Mesenchymal stem cell (in vitro differentiated cells and primary cell): ENCODE data around the gene PEX3.
A peak's percentile ranks its signal among the peaks of the same experiment; 100 is the strongest.

ENCODE experiments used
- DNase-seq: peaks from one replicate; pipeline ENCODE4 v3.0.0-alpha.2; 2013
- H2AFZ ChIP-seq: one replicate; pipeline ENCODE4 v1.6.1; 2013; ENCODE audit warnings: low read depth, mild to moderate bottlenecking, control low read depth, inconsistent platforms, low read length, moderate library complexity
- H2AK5ac ChIP-seq: 2 replicates; pipeline ENCODE4 v1.6.1; 2013; ENCODE audit warnings: low read length, moderate library complexity, mild to moderate bottlenecking, inconsistent platforms; ENCODE audit not compliant: severe bottlenecking
- H2BK120ac ChIP-seq: one replicate; pipeline ENCODE4 v1.6.1; 2013; ENCODE audit warnings: low read depth, mild to moderate bottlenecking, inconsistent platforms, low read length, moderate library complexity
- H2BK12ac ChIP-seq, 2 experiments: one replicate each; pipeline ENCODE4 v1.6.1; 2013; ENCODE audit warnings: inconsistent platforms in 2 of 2, low read length in 2 of 2, mild to moderate bottlenecking in 2 of 2, moderate library complexity in 2 of 2, control low read depth in 1 of 2
- H2BK15ac ChIP-seq: one replicate; pipeline ENCODE4 v1.6.1; 2013; ENCODE audit warnings: mild to moderate bottlenecking, low read depth, inconsistent platforms; ENCODE audit not compliant: poor library complexity, severe bottlenecking
- H2BK5ac ChIP-seq: 2 replicates; pipeline ENCODE4 v1.6.1; 2013; ENCODE audit warnings: low read depth, mild to moderate bottlenecking, low read length, control low read depth, inconsistent platforms; ENCODE audit not compliant: poor library complexity, severe bottlenecking
- H3K14ac ChIP-seq, 2 experiments: one replicate each; pipeline ENCODE4 v1.6.1; 2013; ENCODE audit warnings: inconsistent platforms in 2 of 2, low read length in 2 of 2, control low read depth in 1 of 2, mild to moderate bottlenecking in 1 of 2, moderate library complexity in 1 of 2
- H3K18ac ChIP-seq, 2 experiments: one replicate each; pipeline ENCODE4 v1.6.1; 2013; ENCODE audit warnings: inconsistent platforms in 2 of 2, low read length in 2 of 2, control low read depth in 1 of 2, low read depth in 1 of 2, mild to moderate bottlenecking in 1 of 2
- H3K23ac ChIP-seq, 2 experiments: one replicate each; pipeline ENCODE4 v1.6.1; 2013; ENCODE audit warnings: inconsistent platforms in 2 of 2, low read length in 2 of 2, mild to moderate bottlenecking in 2 of 2, moderate library complexity in 2 of 2, control low read depth in 1 of 2
- H3K27ac ChIP-seq: 2 replicates; pipeline ENCODE4 v1.5.1; 2013; ENCODE audit warnings: mild to moderate bottlenecking, moderate library complexity, low read length, control low read depth, inconsistent platforms; ENCODE audit not compliant: poor library complexity, severe bottlenecking
- H3K27me3 ChIP-seq, 2 experiments: 2 replicates each; pipeline versions ENCODE4 v1.6.1 to v1.7.0; 2013; ENCODE audit warnings: low read length in 2 of 2, mild to moderate bottlenecking in 2 of 2, moderate library complexity in 2 of 2, control low read depth in 1 of 2, inconsistent platforms in 1 of 2; ENCODE audit not compliant: control insufficient read depth in 1 of 2, insufficient read depth in 1 of 2
- H3K36me3 ChIP-seq, 2 experiments: 2 replicates each; pipeline versions ENCODE4 v1.6.1 to v1.7.0; 2013; ENCODE audit warnings: low read length in 2 of 2, control low read depth in 1 of 2, inconsistent platforms in 1 of 2, low read depth in 1 of 2, mild to moderate bottlenecking in 1 of 2; ENCODE audit not compliant: insufficient read depth in 2 of 2, control insufficient read depth in 1 of 2
- H3K4ac ChIP-seq, 2 experiments: one replicate each; pipeline ENCODE4 v1.6.1; 2013; ENCODE audit warnings: inconsistent platforms in 2 of 2, low read length in 2 of 2, mild to moderate bottlenecking in 2 of 2, moderate library complexity in 2 of 2, control low read depth in 1 of 2, low read depth in 1 of 2
- H3K4me1 ChIP-seq: 2 replicates; pipeline ENCODE4 v1.6.1; 2013; ENCODE audit warnings: low read depth, low read length, control low read depth; ENCODE audit not compliant: control insufficient read depth, insufficient read depth
- H3K4me2 ChIP-seq: 2 replicates; pipeline ENCODE4 v1.6.1; 2013; ENCODE audit warnings: low read length, mild to moderate bottlenecking, inconsistent platforms; ENCODE audit not compliant: poor library complexity, severe bottlenecking
- H3K4me3 ChIP-seq, 2 experiments: 2 replicates each; pipeline versions ENCODE4 v1.5.1 to v1.7.0; 2013; ENCODE audit warnings: low read length in 2 of 2, mild to moderate bottlenecking in 2 of 2, control low read depth in 1 of 2, low read depth in 1 of 2; ENCODE audit not compliant: insufficient read depth in 1 of 2
- H3K79me1 ChIP-seq: replicated peaks from 2 replicates; pipeline ENCODE4 v1.6.1; 2013; ENCODE audit warnings: mild to moderate bottlenecking, control low read depth, low read length, inconsistent platforms; ENCODE audit not compliant: poor library complexity, severe bottlenecking
- H3K9ac ChIP-seq: 2 replicates; pipeline ENCODE4 v1.7.0; 2013; ENCODE audit warnings: mild to moderate bottlenecking, low read length, moderate library complexity
- H3K9me3 ChIP-seq: 2 replicates; pipeline ENCODE4 v1.7.0; 2013; ENCODE audit warnings: mild to moderate bottlenecking, low read length; ENCODE audit not compliant: control insufficient read depth
- H4K8ac ChIP-seq: one replicate; pipeline ENCODE4 v1.6.1; 2013; ENCODE audit warnings: inconsistent platforms, mild to moderate bottlenecking, low read length, moderate library complexity
- H4K91ac ChIP-seq: one replicate; pipeline ENCODE4 v1.6.1; 2013; ENCODE audit warnings: mild to moderate bottlenecking, low read length, inconsistent platforms
- WGBS: methylation state at CpG from one replicate; pipeline ENCODE4 v1.1.7; 2013; ENCODE audit warnings: mixed read lengths; 5-methylcytosine and 5-hydroxymethylcytosine counted together

The PEX3 gene

DNA sequence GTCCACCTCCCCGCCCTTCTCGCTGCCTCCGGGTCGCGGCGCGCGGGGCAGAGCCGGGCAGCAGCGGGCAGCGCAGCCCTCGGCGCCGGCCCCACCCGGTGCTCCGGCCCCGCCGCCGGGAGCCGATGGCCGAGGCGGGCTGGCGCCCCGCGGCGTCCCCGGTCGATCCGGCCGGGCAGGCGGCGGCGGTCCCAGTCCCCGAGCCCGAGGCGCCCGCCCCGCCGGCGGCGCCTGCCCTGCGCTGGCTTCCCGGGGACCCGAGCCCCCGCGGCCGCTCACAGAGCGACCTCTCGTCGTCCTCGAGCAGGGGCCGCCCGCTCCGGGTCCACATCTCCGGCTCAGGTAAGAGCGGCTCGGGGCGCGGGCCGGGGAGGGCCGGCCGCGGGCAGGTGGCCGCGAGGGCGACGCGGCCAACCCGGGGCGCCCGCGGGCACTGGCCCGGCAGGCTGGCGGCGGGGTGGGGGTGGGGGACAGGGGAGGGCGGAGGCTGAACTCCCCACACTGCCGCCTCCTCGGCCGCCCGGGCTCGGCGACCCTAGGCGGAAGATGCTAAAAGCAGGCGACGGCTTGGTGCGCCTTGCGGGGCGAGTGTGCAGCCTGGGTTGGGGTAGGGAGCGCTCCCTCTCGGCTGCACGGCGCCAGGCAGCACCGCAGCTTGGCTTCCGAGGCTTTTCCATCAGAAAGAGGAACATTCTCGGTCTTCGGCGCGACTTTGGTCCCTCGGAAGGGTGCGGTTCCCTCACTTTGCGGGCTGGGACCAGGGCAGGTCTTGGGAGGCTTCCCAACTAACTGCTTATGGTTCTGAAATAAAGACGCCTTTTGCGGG lies 86.5 kb downstream of the PEX3 start:
- H3K27ac ChIP-seq: no peak overlapping the region
- no peaks in the 10 kb centered on the region for H3K36me3 ChIP-seq
- no peak overlapping the region for H3K14ac ChIP-seq
- no peak overlapping the region for H2BK120ac ChIP-seq
- H2BK5ac ChIP-seq: no peak overlapping the region
- H2AK5ac ChIP-seq: no peak overlapping the region
- H3K18ac ChIP-seq: no peak overlapping the region
- H3K4me3 ChIP-seq: peak overlapping the region; percentile 72 to 83
- H4K8ac ChIP-seq: peak overlapping the region; percentile 28
- peak overlapping the region; percentile 76 for H2AFZ ChIP-seq
- H3K79me1 ChIP-seq: peaks cover 21% of the 10 kb centered on the region
- H3K4me2 ChIP-seq: peak overlapping the region; percentile 88
- under 1% methylated on average over 38 of the region's 103 CpGs for WGBS
- H3K23ac ChIP-seq: no peak overlapping the region
- H3K27me3 ChIP-seq: peaks cover 0 to 5% of the 10 kb centered on the region in 2 experiments
- H3K4me1 ChIP-seq: peaks cover 12% of the 10 kb centered on the region
- H3K4ac ChIP-seq: no peak overlapping the region
- no peak overlapping the region for H2BK15ac ChIP-seq
- peak overlapping the region; percentile 83 for H3K9ac ChIP-seq
- no peaks in the 10 kb centered on the region for H3K9me3 ChIP-seq
- DNase-seq: peak; percentile 54
- H2BK12ac ChIP-seq: no peak overlapping the region
- H4K91ac ChIP-seq: no peak overlapping the region

DNA sequence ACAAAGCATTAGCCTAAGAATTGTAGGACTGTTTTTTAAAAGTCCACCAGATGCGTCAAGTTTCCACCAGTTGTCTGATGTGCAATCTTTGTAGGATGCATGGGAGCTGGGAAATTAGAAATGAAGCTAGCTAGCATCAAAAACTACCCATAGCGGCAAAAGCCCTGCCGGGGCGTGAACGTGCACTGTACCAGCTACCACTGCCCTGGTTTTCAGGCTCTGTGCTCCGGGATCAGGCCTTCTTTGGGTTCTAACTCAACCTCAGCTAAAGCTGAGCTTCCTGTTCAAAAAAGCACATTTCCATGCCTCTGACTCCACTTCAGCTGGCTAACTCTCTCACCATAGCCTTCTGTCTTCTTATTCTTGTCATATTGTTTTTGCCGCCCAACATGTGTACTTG lies 87.8 kb downstream of the PEX3 start:
- Histone ChIP-seq H2AFZ (no peak overlapping the region), H4K91ac (no peak overlapping the region), H2BK12ac (no peak overlapping the region), H3K79me1 (peaks cover 28% of the 10 kb centered on the region), H3K36me3 (no peaks in the 10 kb centered on the region), H2BK120ac (no peak overlapping the region), H3K9ac (no peak overlapping the region), H4K8ac (no peak overlapping the region), H3K4me3 (no peak overlapping the region), H3K27me3 (peaks cover 0 to under 1% of the 10 kb centered on the region in 2 experiments), H3K27ac (no peak overlapping the region), H3K14ac (no peak overlapping the region), H3K23ac (no peak overlapping the region), H2AK5ac (no peak overlapping the region), H3K9me3 (no peaks in the 10 kb centered on the region), H2BK15ac (no peak overlapping the region), H2BK5ac (no peak overlapping the region), H3K4ac (no peak overlapping the region), H3K18ac (no peak overlapping the region), H3K4me1 (peaks cover 12% of the 10 kb centered on the region), H3K4me2 (no peak overlapping the region)
- 95% methylated on average over 7 of the region's 7 CpGs for WGBS
- no peak for DNase-seq

DNA sequence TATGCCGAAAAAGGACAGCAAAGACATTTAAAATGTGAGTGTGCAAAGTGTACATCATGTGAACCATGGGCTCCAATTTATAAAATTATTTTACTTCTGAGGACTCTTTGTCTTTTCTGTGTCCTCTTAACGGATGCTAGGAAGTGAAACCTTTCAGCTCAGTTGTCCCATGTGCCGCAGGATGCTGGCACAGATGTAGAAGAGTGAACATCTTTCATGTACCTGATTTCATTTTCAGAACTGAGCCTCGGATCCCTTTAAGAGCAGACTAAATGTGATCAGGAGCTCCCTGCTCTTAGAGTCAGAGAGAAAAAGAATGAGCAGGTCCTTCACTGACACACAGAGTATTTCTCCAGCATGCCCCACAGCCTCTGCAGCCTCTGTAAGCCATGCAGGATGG lies 88.5 kb downstream of the PEX3 start:
- H2AK5ac ChIP-seq: no peak overlapping the region
- no peak overlapping the region for H3K4ac ChIP-seq
- no peak overlapping the region for H2BK120ac ChIP-seq
- no peaks in the 10 kb centered on the region for H3K36me3 ChIP-seq
- H3K14ac ChIP-seq: no peak overlapping the region
- H3K79me1 ChIP-seq: peaks cover 28% of the 10 kb centered on the region
- no peak overlapping the region for H2BK15ac ChIP-seq
- DNase-seq: no peak
- over 99% methylated on average over 4 of the region's 4 CpGs for WGBS
- no peak overlapping the region for H2BK12ac ChIP-seq
- H4K91ac ChIP-seq: no peak overlapping the region
- H3K4me1 ChIP-seq: peaks cover 12% of the 10 kb centered on the region
- H4K8ac ChIP-seq: no peak overlapping the region
- H3K4me3 ChIP-seq: no peak overlapping the region
- no peak overlapping the region for H3K9ac ChIP-seq
- H3K27ac ChIP-seq: no peak overlapping the region
- H2AFZ ChIP-seq: no peak overlapping the region
- H3K9me3 ChIP-seq: no peaks in the 10 kb centered on the region
- H3K23ac ChIP-seq: no peak overlapping the region
- no peak overlapping the region for H3K18ac ChIP-seq
- no peaks in the 10 kb centered on the region for H3K27me3 ChIP-seq
- H2BK5ac ChIP-seq: no peak overlapping the region
- H3K4me2 ChIP-seq: no peak overlapping the region

DNA sequence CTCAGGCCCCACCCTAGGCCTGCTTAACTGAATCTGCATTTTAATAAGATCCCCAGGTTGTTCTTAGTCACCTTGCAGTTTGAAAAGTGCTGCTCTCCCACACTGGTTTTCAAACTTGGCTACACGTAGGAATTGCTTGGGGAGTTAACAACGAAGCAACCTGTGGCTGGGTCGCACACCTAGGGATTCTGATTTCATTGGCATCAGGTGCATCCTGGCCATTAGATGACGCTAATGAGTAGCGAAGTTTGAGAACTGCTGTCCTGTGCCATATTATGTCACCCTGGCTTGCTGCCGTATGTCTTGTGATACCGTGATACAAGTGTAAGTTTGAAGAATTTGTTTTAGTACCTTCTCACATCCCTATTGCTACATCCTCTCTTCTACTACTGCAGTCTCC lies 89.1 kb downstream of the PEX3 start:
- H3K4ac ChIP-seq: no peak overlapping the region

More for the DNA sequence above, 89.1 kb downstream of the PEX3 start:
- Histone ChIP-seq H2AFZ (no peak overlapping the region), H3K4me1 (peaks cover 12% of the 10 kb centered on the region), H3K4me3 (no peak overlapping the region), H4K91ac (no peak overlapping the region), H2BK12ac (no peak overlapping the region), H3K4me2 (no peak overlapping the region), H2BK5ac (no peak overlapping the region), H3K14ac (no peak overlapping the region), H2BK120ac (no peak overlapping the region), H3K18ac (no peak overlapping the region), H3K79me1 (peaks cover 28% of the 10 kb centered on the region), H3K9ac (no peak overlapping the region), H2BK15ac (no peak overlapping the region), H2AK5ac (no peak overlapping the region), H3K23ac (no peak overlapping the region), H3K36me3 (no peaks in the 10 kb centered on the region), H3K27me3 (no peaks in the 10 kb centered on the region), H3K9me3 (no peaks in the 10 kb centered on the region), H3K27ac (no peak overlapping the region), H4K8ac (no peak overlapping the region)
- DNase-seq: no peak
- WGBS: 55% methylated on average over 5 of the region's 7 CpGs
